HepG2 (cell line): ENCODE data around the gene NFE2L1. TPM values are rescaled to one million over a fixed set of nuclear protein-coding genes. Genes with fewer than 3 reads are reported as not detected.

Experiments
- ATAC-seq: fragments of 200-7000 bp; cut with Tn5 transposase; 3 replicates; pipeline ENCODE4 v1.9.1; 2020; ENCODE audit warnings: mild to moderate bottlenecking, moderate library complexity
- BruUV-seq: library from RNA; stranded (reverse); fragments of 400-500 nt; replicated peaks from 2 replicates; lab custom pipeline; 2021; lab: Mats Ljungman, UMichigan
- CTCF ChIA-PET: fragments of 300-600 bp; formaldehyde crosslinking; extraction: SDS; loops from one replicate; lab custom pipeline; 2021; ENCODE audit warnings: low total read pairs, inconsistent platforms, low intra/inter-chr PET ratio; lab: Yijun Ruan, JAX
- POLR2A ChIA-PET: fragments of 350-600 bp; sonication (Branson Sonifier 250); formaldehyde crosslinking; loops from one replicate; lab custom pipeline; 2020; ENCODE audit warnings: antibody characterized with exemption, inconsistent platforms; lab: Yijun Ruan, JAX
- DNase-seq: peaks from one replicate; pipeline ENCODE4 v3.0.0-alpha.2; 2015; ENCODE audit warnings: low spot score
- FAIRE-seq: peaks from 3 replicates; lab custom pipeline; 2011; peaks lifted over from hg19 to GRCh38; lab: Jason Lieb, UNC
- H2AFZ ChIP-seq: one replicate; pipeline ENCODE4 v1.6.1; 2011; ENCODE audit warnings: low read length, inconsistent platforms
- H3K27ac ChIP-seq: fragments of 300-600 bp; 3 replicates; pipeline ENCODE4 v1.8.0; 2011; ENCODE audit warnings: mixed run types, mild to moderate bottlenecking, mixed read lengths, low read length, inconsistent platforms; ENCODE audit not compliant: insufficient read depth; ENCODE audit errors: extremely low read length
- H3K27me3 ChIP-seq, 2 experiments: fragments of 200-600 bp in 1 of 2; 2 replicates in 1 of 2; 3 replicates in 1 of 2; pipeline versions ENCODE4 v1.6.0 to v1.8.0; 2011; ENCODE audit warnings: low read length in 2 of 2, mild to moderate bottlenecking in 2 of 2, moderate library complexity in 2 of 2, inconsistent platforms in 1 of 2; ENCODE audit not compliant: insufficient read depth in 2 of 2, control insufficient read depth in 1 of 2
- H3K36me3 ChIP-seq, 2 experiments: fragments of 200-600 bp in 1 of 2; replicated peaks in 1 of 2; 2 replicates in 1 of 2; 3 replicates in 1 of 2; pipeline versions ENCODE4 v1.5.1 to v1.8.0; 2011; ENCODE audit warnings: low read length in 2 of 2, inconsistent platforms in 1 of 2; ENCODE audit not compliant: insufficient read depth in 2 of 2, control insufficient read depth in 1 of 2
- H3K4me1 ChIP-seq: 2 replicates; pipeline ENCODE4 v1.5.1; 2012; ENCODE audit warnings: low read length, inconsistent platforms; ENCODE audit not compliant: insufficient read depth
- H3K4me2 ChIP-seq: 2 replicates; pipeline ENCODE4 v1.6.0; 2011; ENCODE audit warnings: low read depth, low read length, inconsistent platforms
- H3K4me3 ChIP-seq, 3 experiments: fragments of 200-600 bp in 1 of 3; sonication (generic), shearing (Covaris generic) in 1 of 3; replicated peaks in 1 of 3; 2 replicates each; pipeline ENCODE4 v1.5.1; 2011 to 2016; ENCODE audit warnings: low read length in 3 of 3, inconsistent platforms in 2 of 3, low read depth in 2 of 3, mild to moderate bottlenecking in 2 of 3, control low read depth in 1 of 3, mixed read lengths in 1 of 3; ENCODE audit not compliant: insufficient read depth in 1 of 3
- H3K79me2 ChIP-seq: one replicate; pipeline ENCODE4 v1.6.1; 2011; ENCODE audit warnings: low read length, inconsistent platforms; ENCODE audit not compliant: insufficient read depth
- H3K9ac ChIP-seq: 2 replicates; pipeline ENCODE4 v1.6.0; 2011; ENCODE audit warnings: mild to moderate bottlenecking, low read depth, low read length, inconsistent platforms; ENCODE audit not compliant: insufficient read depth
- H3K9me3 ChIP-seq: 2 replicates; pipeline ENCODE4 v1.5.1; 2012; ENCODE audit warnings: mild to moderate bottlenecking, low read length
- H4K20me1 ChIP-seq: 2 replicates; pipeline ENCODE4 v1.6.0; 2011; ENCODE audit warnings: inconsistent platforms, mild to moderate bottlenecking, low read length, moderate library complexity; ENCODE audit not compliant: insufficient read depth
- CBX1 ChIP-seq: IDR thresholded peaks from one replicate; pipeline ENCODE4 v1.6.1; 2016; ENCODE audit warnings: antibody characterized with exemption, low read depth
- DNMT3B ChIP-seq: conservative IDR thresholded peaks from 2 replicates; pipeline ENCODE4 v1.6.1; 2016; ENCODE audit warnings: missing biosample characterization, control low read depth
- HNRNPUL1 ChIP-seq: fragments of 200-400 bp; formaldehyde crosslinking; IDR thresholded peaks from 2 replicates; pipeline ENCODE4 v1.6.1; 2017; ENCODE audit warnings: low read depth, mild to moderate bottlenecking, low read length, moderate library complexity
- KDM5B ChIP-seq: sonication (generic); formaldehyde crosslinking; IDR thresholded peaks from 2 replicates; pipeline ENCODE4 v1.4.0; 2020; ENCODE audit warnings: missing genetic modification reagents, mild to moderate bottlenecking, borderline replicate concordance
- LCORL ChIP-seq, 2 experiments: fragments of 450-650 bp in 1 of 2; sonication (generic) in 1 of 2; formaldehyde crosslinking in 1 of 2; IDR thresholded peaks; 2 replicates each; pipeline versions ENCODE4 v1.5.0 to v1.6.1; 2017 to 2020; ENCODE audit warnings: antibody characterized with exemption in 1 of 2, missing genetic modification reagents in 1 of 2
- MIER3 ChIP-seq: IDR thresholded peaks from 2 replicates; pipeline ENCODE4 v1.6.1; 2016; ENCODE audit warnings: missing compliant biosample characterization, borderline replicate concordance
- MTF2 ChIP-seq: sonication (generic); formaldehyde crosslinking; IDR thresholded peaks from 2 replicates; pipeline ENCODE4 v1.5.0; 2020; ENCODE audit warnings: missing genetic modification reagents, borderline replicate concordance
- TFDP1 ChIP-seq: IDR thresholded peaks from 2 replicates; pipeline ENCODE4 v1.6.1; 2016; ENCODE audit warnings: missing compliant biosample characterization, missing genetic modification reagents, borderline replicate concordance
- ZNF276 ChIP-seq: sonication (generic); formaldehyde crosslinking; IDR thresholded peaks from 2 replicates; pipeline ENCODE4 v1.4.0; 2020; ENCODE audit warnings: mild to moderate bottlenecking, low read depth, missing genetic modification reagents
- WGBS: methylation state at CpG from one replicate; pipeline ENCODE4 v1.1.6; 2017; ENCODE audit warnings: low lambda C conversion rate; 5-methylcytosine and 5-hydroxymethylcytosine counted together
- in situ Hi-C: cut with HindIII; loops from 2 replicates; pipeline ENCODE4 v1.10.0; 2017; ENCODE audit warnings: low pct_unique_long_range_greater_than_20kb; ENCODE audit not compliant: extremely low pct_ligation_motif_present
- intact Hi-C: fragments of 100-400 bp; cut with micrococcal nuclease; formaldehyde crosslinking; loops from one replicate; pipeline ENCODE4 v1.10.0; 2022; ENCODE audit not compliant: unreplicated experiment
- polyA plus RNA-seq, 8 experiments: library from polyadenylated mRNA; depleted of rRNA in 3 of 8; stranded (reverse) in 7 of 8; unstranded in 1 of 8; fragments of >200 nt; fragmentation: Illumina TruSeq in 4 of 8; extraction: Trizol in 4 of 8; gene quantifications; 2 replicates each; pipeline versions ENCODE4 v1.2.1 to v1.2.3, GENCODE V29; 2011 to 2016; ENCODE audit warnings: low read depth in 4 of 8, missing spikeins in 1 of 8, mixed read lengths in 1 of 8; ENCODE audit not compliant: insufficient read depth in 1 of 8
- total RNA-seq, 5 experiments: library from RNA; depleted of rRNA; stranded (reverse); fragments of >200 nt; fragmentation: Illumina TruSeq; extraction: Trizol; gene quantifications; 2 replicates each; pipeline ENCODE4 v1.2.3, GENCODE V29; 2016; ENCODE audit warnings: low read depth in 1 of 5
- TF ChIP-seq, protein P1 (sequence below): sonication (generic); formaldehyde crosslinking; IDR thresholded peaks from 2 replicates; pipeline ENCODE4 v1.4.0; 2020; ENCODE audit warnings: mild to moderate bottlenecking, missing genetic modification reagents

NFE2L1 gene
- total and polyA plus RNA-seq, 2 of the 13 experiments (the other 11 are each of a cell fraction or from before 2014, with no cell fraction given) = 67.0 to 234 TPM

- Histone ChIP-seq H4K20me1 (no peaks in the 10 kb centered on the region), H3K4me3 (peak within 1 kb of the TSS; percentile 79 to 81 (median 80)), H3K4me1 (peaks cover 24% of the 10 kb centered on the region), H3K36me3 (no peaks in the 10 kb centered on the region), H3K9ac (peak within 1 kb of the TSS; percentile 76), H3K9me3 (no peaks in the 10 kb centered on the region), H3K27me3 (no peaks in the 10 kb centered on the region; a peak in 2 of 5 replicates), H2AFZ (peak within 1 kb of the TSS; percentile 98), H3K79me2 (peaks cover 24% of the 10 kb centered on the region), H3K27ac (peak within 1 kb of the TSS; percentile 76), H3K4me2 (peak within 1 kb of the TSS; percentile 92)
- TSS peak; percentile 97 for BruUV-seq
- in situ Hi-C loops = no loop called here
- ATAC-seq (peak; percentile 98), FAIRE-seq (peak; percentile 47), DNase-seq (peak; percentile 90)
- ChIA-PET CTCF (no interaction called here), POLR2A (interaction anchor here (0.6 to 2.9 kb wide), 11 partner anchors 10 to 276 kb away, joined by 3 to 28 read pairs (median 3); partner anchors contain the start of genes LRRC46, MRPL10 and NFE2L1)
- intact Hi-C loops = no loop called here
- WGBS = 2% methylated on average over 25 of the region's 64 CpGs
- TF ChIP-seq CBX1 = no peak
- TF ChIP-seq TFDP1 (CRISPR knock-in tag) = peak; percentile 63; the same call in 1 of the 2 replicates
- TF ChIP-seq DNMT3B (CRISPR knock-in tag) = peak; percentile 36; the same call in 1 of the 2 replicates
- peak; percentile 93 for TF ChIP-seq KDM5B
- TF ChIP-seq MIER3 (CRISPR knock-in tag) = no peak; the same call in 1 of the 2 replicates
- peak; percentile 89 for TF ChIP-seq ZNF276 (CRISPR knock-in tag)
- TF ChIP-seq LCORL (IDR thresholded peaks at IDR 0.05) = no peak
- peak; percentile 69 for TF ChIP-seq LCORL (CRISPR knock-in tag; IDR thresholded peaks at IDR 0.05)
- peak; percentile 15; the same call in 1 of the 2 replicates for TF ChIP-seq MTF2 (CRISPR knock-in tag)
- TF ChIP-seq HNRNPUL1 = 0 out of 2 replicates have a peak, but pooled peaks have one; percentile 30
- TF ChIP-seq, protein P1, sequence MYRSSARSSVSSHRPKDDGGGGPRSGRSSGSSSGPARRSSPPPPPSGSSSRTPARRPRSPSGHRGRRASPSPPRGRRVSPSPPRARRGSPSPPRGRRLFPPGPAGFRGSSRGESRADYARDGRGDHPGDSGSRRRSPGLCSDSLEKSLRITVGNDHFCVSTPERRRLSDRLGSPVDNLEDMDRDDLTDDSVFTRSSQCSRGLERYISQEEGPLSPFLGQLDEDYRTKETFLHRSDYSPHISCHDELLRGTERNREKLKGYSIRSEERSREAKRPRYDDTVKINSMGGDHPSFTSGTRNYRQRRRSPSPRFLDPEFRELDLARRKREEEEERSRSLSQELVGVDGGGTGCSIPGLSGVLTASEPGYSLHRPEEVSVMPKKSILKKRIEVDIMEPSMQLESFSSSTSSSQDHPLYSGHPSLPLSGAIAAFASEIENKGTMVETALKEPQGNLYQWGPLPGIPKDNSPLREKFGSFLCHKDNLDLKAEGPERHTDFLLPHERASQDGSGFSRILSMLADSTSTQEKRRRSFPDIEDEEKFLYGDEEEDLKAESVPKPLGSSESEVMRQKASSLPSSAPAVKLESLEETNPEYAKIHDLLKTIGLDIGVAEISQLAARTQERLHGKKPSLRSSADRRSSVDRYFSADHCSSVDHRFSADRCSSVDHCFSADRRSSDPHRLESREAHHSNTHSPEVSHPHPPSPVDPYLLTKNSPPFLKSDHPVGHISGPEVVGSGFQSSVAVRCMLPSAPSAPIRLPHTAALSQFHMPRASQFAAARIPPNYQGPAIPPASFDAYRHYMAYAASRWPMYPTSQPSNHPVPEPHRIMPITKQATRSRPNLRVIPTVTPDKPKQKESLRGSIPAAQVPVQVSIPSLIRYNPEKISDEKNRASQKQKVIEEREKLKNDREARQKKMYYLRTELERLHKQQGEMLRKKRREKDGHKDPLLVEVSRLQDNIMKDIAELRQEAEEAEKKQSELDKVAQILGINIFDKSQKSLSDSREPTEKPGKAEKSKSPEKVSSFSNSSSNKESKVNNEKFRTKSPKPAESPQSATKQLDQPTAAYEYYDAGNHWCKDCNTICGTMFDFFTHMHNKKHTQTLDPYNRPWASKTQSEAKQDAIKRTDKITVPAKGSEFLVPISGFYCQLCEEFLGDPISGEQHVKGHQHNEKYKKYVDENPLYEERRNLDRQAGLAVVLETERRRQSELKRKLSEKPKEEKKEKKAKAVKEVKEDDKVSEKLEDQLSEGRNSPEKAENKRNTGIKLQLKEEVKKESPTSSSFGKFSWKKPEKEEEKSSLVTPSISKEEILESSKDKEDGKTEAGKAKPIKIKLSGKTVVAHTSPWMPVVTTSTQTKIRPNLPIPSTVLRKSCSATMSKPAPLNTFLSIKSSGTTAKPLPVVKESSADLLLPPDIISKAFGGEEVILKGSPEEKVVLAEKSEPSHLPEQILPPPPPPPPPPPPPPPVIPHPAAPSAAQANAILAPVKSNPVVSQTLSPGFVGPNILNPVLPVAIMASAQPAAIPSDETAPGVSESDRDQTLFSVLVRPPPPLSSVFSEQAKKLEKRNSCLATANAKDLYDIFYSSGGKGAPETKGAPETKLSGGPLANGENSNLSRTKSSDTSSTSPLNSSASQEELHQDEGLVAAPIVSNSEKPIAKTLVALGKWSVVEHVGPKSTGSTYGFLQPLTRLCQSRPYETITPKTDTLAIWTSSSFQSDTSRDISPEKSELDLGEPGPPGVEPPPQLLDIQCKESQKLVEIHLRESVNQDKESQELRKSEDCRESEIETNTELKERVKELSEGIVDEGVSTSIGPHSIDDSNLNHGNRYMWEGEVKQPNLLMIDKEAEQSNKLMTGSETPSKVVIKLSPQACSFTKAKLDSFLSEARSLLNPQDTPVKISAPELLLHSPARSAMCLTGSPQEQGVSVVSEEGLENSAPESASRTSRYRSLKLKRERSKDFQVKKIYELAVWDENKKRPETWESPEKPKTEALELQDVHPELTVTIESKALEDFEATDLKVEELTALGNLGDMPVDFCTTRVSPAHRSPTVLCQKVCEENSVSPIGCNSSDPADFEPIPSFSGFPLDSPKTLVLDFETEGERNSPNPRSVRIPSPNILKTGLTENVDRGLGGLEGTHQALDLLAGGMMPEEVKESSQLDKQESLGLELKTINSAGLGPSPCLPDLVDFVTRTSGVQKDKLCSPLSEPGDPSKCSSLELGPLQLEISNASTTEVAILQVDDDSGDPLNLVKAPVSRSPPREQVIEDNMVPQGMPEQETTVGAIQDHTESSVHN (CRISPR knock-in tag) = no peak
Measured at GRCh38 chr17:48107137-48108055, 59.2 kb downstream of the NFE2L1 start, which contains the start of gene SNX11. Gene SNX11 (plus strand): TSS chr17:48107766. CDS start chr17:48112044, 4,278 bp downstream.
